Smooth muscle cell (in vitro differentiated cells): ENCODE results near the gene MBNL1. TPM values are rescaled to one million over a fixed set of nuclear protein-coding genes. Genes with fewer than 3 reads are reported as not detected.
A peak's percentile ranks its signal among the peaks of the same experiment; 100 is the strongest.

Experiments
- DNase-seq: peaks from one replicate; lab custom pipeline; 2025; ENCODE audit not compliant: unreplicated experiment; lab: John Stamatoyannopoulos, UW
- H2AFZ ChIP-seq: fragments of 200-600 bp; sonication (generic); 2 replicates; pipeline ENCODE4 v1.6.0; 2016; ENCODE audit warnings: antibody characterized with exemption, low read depth, mild to moderate bottlenecking
- H3F3A ChIP-seq: fragments of 200-600 bp; sonication (generic); 2 replicates; pipeline ENCODE4 v1.6.0; 2017; ENCODE audit warnings: antibody characterized with exemption, low read depth
- H3K27ac ChIP-seq: fragments of 200-600 bp; sonication (generic); 2 replicates; pipeline ENCODE4 v1.5.1; 2016; ENCODE audit warnings: low read depth, mild to moderate bottlenecking
- H3K27me3 ChIP-seq: fragments of 200-600 bp; sonication (generic); 2 replicates; pipeline ENCODE4 v1.6.1; 2016; ENCODE audit warnings: low read depth, mild to moderate bottlenecking
- H3K36me3 ChIP-seq: fragments of 200-600 bp; sonication (generic); 2 replicates; pipeline ENCODE4 v1.5.1; 2016; ENCODE audit warnings: low read depth
- H3K4me1 ChIP-seq: fragments of 200-600 bp; sonication (generic); 2 replicates; pipeline ENCODE4 v1.5.1; 2016; ENCODE audit warnings: low read depth
- H3K4me2 ChIP-seq: fragments of 200-600 bp; sonication (generic); 2 replicates; pipeline ENCODE4 v1.6.0; 2016; ENCODE audit warnings: mild to moderate bottlenecking
- H3K4me3 ChIP-seq: fragments of 200-600 bp; sonication (generic); 2 replicates; pipeline ENCODE4 v1.5.1; 2016; ENCODE audit warnings: mild to moderate bottlenecking
- H3K79me2 ChIP-seq: fragments of 200-600 bp; sonication (generic); 2 replicates; pipeline ENCODE4 v1.6.0; 2016; ENCODE audit warnings: low read depth, mild to moderate bottlenecking
- H3K9ac ChIP-seq: fragments of 200-600 bp; sonication (generic); 2 replicates; pipeline ENCODE4 v1.6.0; 2016; ENCODE audit warnings: low read depth
- H3K9me3 ChIP-seq: fragments of 200-600 bp; sonication (generic); replicated peaks from 2 replicates; pipeline ENCODE4 v1.5.1; 2016; ENCODE audit warnings: low read depth
- H4K20me1 ChIP-seq: fragments of 200-600 bp; sonication (generic); 2 replicates; pipeline ENCODE4 v1.6.0; 2016; ENCODE audit warnings: low read depth
- WGBS: methylation state at CpG from one replicate; pipeline ENCODE4 v1.1.7; 2016; ENCODE audit warnings: low lambda C conversion rate; 5-methylcytosine and 5-hydroxymethylcytosine counted together
- polyA plus RNA-seq: library from polyadenylated mRNA; unstranded; fragments of >200 nt; fragmentation: Nextera tagmentation; extraction: Ambion mirVana; gene quantifications from 2 replicates; pipeline ENCODE4 v1.2.1, GENCODE V29; 2016
- total RNA-seq: library from RNA; depleted of rRNA; stranded (reverse); fragments of >200 nt; gene quantifications from 2 replicates; pipeline ENCODE4 v1.2.3, GENCODE V29; 2014
- TF ChIP-seq, protein P1 (sequence below): fragments of 200-600 bp; sonication (generic); IDR thresholded peaks from 2 replicates; pipeline ENCODE4 v1.5.1; 2017; ENCODE audit warnings: borderline replicate concordance, mild to moderate bottlenecking, antibody characterized with exemption; ENCODE audit not compliant: insufficient read depth, poor library complexity, severe bottlenecking

Gene MBNL1
- total and polyA plus RNA-seq, 2 experiments from 2014 or later = 19.5 to 128 TPM

DNA sequence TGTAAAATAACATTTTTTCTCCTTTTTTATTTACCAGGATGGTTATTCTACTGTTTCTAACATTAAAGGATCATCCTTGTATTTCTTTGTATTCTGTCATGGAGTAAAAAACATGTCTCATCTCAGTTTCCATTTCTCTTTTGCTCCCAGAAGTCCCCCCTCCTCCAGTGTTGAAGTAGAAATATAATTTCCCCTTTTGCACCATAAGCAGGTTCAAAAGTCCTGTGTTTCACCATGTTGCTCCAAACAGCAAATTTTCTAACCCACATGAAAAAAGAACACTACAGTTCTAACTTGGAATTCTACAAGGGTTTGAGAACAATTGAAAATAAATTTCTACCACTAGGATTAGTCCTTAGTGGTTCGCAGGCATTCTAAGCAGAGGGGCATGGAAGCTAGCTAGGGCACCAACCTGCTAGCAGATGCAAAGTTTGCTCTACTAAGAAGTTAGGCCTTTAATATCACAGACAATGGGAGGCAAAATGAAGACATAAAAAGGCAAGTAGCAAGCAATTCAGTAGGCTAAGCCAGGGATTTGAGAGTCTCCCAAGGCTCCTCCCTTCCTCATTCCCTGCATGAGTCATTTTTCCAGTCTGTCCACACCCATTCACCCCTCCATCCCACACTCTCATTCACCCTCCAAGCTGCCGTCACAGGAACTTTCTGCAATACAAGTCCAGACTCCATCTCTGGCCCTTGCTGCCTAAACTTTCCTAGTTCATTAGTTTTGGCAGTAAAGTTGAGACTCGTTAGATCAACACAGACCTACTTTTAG is 2.3 kb upstream of the MBNL1 start:
- 31% methylated on average over 3 of the region's 3 CpGs for WGBS
- H3K9ac ChIP-seq = peak overlapping the region; percentile 28
- H3K9me3 ChIP-seq = no peaks in the 10 kb centered on the region
- H4K20me1 ChIP-seq = peaks cover 16% of the 10 kb centered on the region
- peak; percentile 12 for DNase-seq
- peak overlapping the region; percentile 80 for H2AFZ ChIP-seq
- TF ChIP-seq, protein P1, sequence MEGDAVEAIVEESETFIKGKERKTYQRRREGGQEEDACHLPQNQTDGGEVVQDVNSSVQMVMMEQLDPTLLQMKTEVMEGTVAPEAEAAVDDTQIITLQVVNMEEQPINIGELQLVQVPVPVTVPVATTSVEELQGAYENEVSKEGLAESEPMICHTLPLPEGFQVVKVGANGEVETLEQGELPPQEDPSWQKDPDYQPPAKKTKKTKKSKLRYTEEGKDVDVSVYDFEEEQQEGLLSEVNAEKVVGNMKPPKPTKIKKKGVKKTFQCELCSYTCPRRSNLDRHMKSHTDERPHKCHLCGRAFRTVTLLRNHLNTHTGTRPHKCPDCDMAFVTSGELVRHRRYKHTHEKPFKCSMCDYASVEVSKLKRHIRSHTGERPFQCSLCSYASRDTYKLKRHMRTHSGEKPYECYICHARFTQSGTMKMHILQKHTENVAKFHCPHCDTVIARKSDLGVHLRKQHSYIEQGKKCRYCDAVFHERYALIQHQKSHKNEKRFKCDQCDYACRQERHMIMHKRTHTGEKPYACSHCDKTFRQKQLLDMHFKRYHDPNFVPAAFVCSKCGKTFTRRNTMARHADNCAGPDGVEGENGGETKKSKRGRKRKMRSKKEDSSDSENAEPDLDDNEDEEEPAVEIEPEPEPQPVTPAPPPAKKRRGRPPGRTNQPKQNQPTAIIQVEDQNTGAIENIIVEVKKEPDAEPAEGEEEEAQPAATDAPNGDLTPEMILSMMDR = no peak
- H3K4me3 ChIP-seq = no peak overlapping the region
- H3K4me2 ChIP-seq = peak overlapping the region; percentile 91
- no peaks in the 10 kb centered on the region for H3K27me3 ChIP-seq
- peak overlapping the region; percentile 97 for H3K27ac ChIP-seq
- peaks cover 37% of the 10 kb centered on the region for H3K4me1 ChIP-seq
- H3F3A ChIP-seq = peaks cover 18% of the 10 kb centered on the region
- H3K79me2 ChIP-seq = peaks cover 23% of the 10 kb centered on the region
- H3K36me3 ChIP-seq = no peaks in the 10 kb centered on the region

DNA sequence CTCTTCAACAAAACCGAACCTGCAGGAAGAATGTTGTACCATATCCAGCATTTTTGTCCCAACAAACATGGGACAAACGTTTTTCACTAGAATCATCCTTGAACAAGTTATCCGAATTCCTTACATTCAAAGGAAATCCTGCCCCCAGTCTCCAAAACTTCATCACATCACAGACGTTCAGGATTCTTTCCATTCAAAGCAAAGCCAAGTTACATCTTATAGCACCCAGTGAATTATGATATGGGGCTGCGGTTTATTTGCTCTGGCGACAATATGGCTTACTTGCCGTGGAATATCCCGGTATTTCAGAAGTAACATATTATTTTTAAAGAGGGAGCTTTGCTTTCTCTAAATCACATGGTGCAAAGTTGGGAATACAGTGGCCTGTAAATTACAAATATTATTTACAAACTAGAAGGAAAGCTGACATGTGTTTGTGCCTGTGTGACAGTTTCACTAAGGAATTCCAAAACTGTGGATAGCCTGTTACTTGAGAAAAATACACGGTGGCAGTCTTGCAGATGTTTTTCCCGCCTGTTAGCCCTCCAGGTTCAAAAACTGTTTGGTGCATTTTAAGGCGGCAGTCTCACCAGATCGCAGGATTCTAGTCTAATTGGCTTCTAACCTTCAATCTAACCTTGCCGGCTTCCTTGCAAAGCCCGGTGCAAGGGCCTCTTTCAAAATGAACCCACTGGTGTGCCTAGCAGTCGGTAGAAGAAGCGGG is 736 bp upstream of the MBNL1 start:
- no peak for DNase-seq
- H3K27me3 ChIP-seq = no peaks in the 10 kb centered on the region
- peaks cover 30% of the 10 kb centered on the region for H4K20me1 ChIP-seq
- H3K9me3 ChIP-seq = no peaks in the 10 kb centered on the region
- peak overlapping the region; percentile 86 for H3K9ac ChIP-seq
- H3F3A ChIP-seq = peaks cover 18% of the 10 kb centered on the region
- no peaks in the 10 kb centered on the region for H3K36me3 ChIP-seq
- H3K79me2 ChIP-seq = peaks cover 39% of the 10 kb centered on the region
- TF ChIP-seq, protein P1 = no peak
- WGBS = 21% methylated on average over 16 of the region's 16 CpGs
- peak overlapping the region; percentile 97 for H3K27ac ChIP-seq
- H3K4me3 ChIP-seq = peak overlapping the region; percentile 84
- H3K4me2 ChIP-seq = peak overlapping the region; percentile 91
- peak overlapping the region; percentile 81 for H2AFZ ChIP-seq
- peaks cover 40% of the 10 kb centered on the region for H3K4me1 ChIP-seq

DNA sequence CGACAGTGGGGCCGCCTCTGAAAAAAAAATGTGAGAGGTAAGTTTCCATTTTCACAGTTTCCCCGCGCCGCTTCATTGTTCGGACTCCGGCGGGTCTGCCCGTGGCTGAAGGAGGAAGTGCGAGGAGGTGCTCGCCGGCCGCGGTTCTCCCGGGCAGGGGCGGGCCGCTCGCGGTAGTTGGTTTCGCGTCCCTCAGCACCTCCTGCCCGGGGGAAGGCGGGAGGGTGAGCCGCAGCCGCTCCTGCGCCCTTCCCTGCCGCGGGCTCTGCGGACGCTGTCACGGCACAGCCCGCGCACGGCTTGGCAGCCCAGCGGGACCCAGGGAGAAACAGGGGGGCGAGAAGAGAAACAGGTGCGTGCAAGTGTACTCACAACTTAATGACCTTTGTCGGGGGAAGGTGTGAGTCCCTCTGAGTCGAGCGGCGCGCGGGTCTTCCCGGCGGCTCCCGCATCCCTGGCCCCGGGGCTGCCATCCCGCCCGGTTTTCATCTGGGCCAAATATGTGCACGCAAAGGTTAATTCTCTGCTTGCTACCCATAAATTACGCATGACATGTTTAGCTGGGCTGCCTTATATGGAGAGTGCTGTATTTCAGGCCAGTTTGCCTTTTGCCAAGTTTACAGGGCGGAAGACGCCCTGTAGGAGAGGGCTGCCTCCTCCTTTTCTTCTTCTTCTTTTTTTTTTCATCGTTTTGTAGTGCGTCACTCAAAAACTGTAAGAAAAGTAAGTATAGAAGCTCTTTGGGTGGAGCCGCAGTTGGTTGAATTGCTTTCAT is 514 bp downstream of the MBNL1 start:
- Histone ChIP-seq H3K36me3 (no peaks in the 10 kb centered on the region), H3K4me3 (peak overlapping the region; percentile 84), H3F3A (peaks cover 18% of the 10 kb centered on the region), H3K27ac (peak overlapping the region; percentile 97), H3K4me2 (peak overlapping the region; percentile 91), H3K9ac (peak overlapping the region; percentile 86), H3K4me1 (peaks cover 40% of the 10 kb centered on the region), H2AFZ (peak overlapping the region; percentile 81), H4K20me1 (peaks cover 43% of the 10 kb centered on the region), H3K27me3 (no peaks in the 10 kb centered on the region), H3K79me2 (peaks cover 52% of the 10 kb centered on the region), H3K9me3 (no peaks in the 10 kb centered on the region)
- peak; percentile 64 for DNase-seq
- TF ChIP-seq, protein P1 = no peak
- 1% methylated on average over 51 of the region's 56 CpGs for WGBS
